Measurements from ENCODE around the gene LIPT2. TPM values are rescaled to one million over a fixed set of nuclear protein-coding genes. Genes with fewer than 3 reads are reported as not detected.
A peak's percentile ranks its signal among the peaks of the same experiment; 100 is the strongest.

The LIPT2 gene
- total and polyA plus RNA-seq, 2 donors, result 2.3 to 6.1 TPM

DNA sequence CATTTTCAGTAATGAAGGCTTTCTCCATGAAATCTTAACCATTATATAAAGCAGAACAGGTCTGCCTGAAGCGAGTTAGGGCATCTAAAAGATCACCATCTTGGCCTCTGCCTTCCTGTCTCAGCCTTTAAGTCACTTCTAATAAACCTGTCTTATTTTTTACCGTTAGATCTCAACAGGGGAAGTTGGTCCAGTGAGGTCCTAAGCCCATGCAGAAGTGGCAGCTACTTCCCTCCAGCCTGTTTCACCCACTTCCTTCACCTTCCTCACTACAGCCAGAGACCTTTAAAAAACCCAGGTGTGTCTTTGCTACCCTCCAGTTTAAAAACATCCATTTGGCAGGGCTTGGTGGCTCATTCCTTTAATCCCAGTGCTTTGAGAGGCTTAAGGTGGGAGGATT lies 14.1 kb upstream of the LIPT2 start:
- Histone ChIP-seq H3K27me3 (ENCODE audit: control insufficient read depth in 2 of 2, insufficient read depth in 1 of 2, low read length in 1 of 2) (no peaks in the 10 kb centered on the region), H3K9me3 (ENCODE audit: control insufficient read depth in 2 of 2, insufficient read depth in 1 of 2, low read length in 1 of 2) (peaks cover under 1 to 2% of the 10 kb centered on the region in 2 donors), H3K4me1 (ENCODE audit: control insufficient read depth in 2 of 2, insufficient read depth in 2 of 2, low read length in 2 of 2) (no peaks in the 10 kb centered on the region), H3K27ac (ENCODE audit: low read depth in 1 of 2, low read length in 1 of 2) (no peak overlapping the region), H3K4me3 (ENCODE audit: low read length in 2 of 2) (no peak overlapping the region), H3K36me3 (ENCODE audit: control insufficient read depth in 2 of 2, insufficient read depth in 2 of 2, low read length in 1 of 2) (no peaks in the 10 kb centered on the region)
- no peak for DNase-seq (ENCODE audit: low read depth in 6 of 9, low spot score in 9 of 9)
- WGBS, result 28% methylated on average over 2 of the region's 2 CpGs

DNA sequence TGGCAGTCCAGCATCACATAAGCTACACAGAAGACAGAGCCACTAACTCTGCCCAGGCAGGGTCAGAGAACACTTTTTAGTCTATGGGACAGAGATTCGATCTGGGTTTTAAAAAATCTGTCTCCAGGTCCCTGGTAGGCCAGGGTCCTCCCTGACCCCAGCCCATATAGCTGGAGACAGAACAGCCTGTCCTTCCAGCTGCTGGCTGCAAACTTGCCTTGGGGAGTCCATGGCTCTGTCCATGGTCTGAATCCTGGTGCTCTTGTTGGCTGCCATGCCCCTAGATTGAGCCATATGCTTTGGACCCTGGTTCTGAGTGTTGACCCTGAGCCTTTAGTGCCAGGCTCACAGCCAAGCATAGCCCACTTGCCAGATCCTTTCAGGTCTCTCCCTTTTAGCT lies 13.3 kb upstream of the LIPT2 start:
- Histone ChIP-seq H3K27ac (ENCODE audit: low read depth in 1 of 2, low read length in 1 of 2) (no peak overlapping the region), H3K36me3 (ENCODE audit: control insufficient read depth in 2 of 2, insufficient read depth in 2 of 2, low read length in 1 of 2) (no peaks in the 10 kb centered on the region), H3K9me3 (ENCODE audit: control insufficient read depth in 2 of 2, insufficient read depth in 1 of 2, low read length in 1 of 2) (peaks cover 3 to 5% of the 10 kb centered on the region in 2 donors), H3K27me3 (ENCODE audit: control insufficient read depth in 2 of 2, insufficient read depth in 1 of 2, low read length in 1 of 2) (no peaks in the 10 kb centered on the region), H3K4me1 (ENCODE audit: control insufficient read depth in 2 of 2, insufficient read depth in 2 of 2, low read length in 2 of 2) (no peaks in the 10 kb centered on the region), H3K4me3 (ENCODE audit: low read length in 2 of 2) (no peak overlapping the region)
- WGBS, result 84% methylated on average over 1 of the region's 1 CpG
- DNase-seq (ENCODE audit: low read depth in 6 of 9, low spot score in 9 of 9), result no peak

DNA sequence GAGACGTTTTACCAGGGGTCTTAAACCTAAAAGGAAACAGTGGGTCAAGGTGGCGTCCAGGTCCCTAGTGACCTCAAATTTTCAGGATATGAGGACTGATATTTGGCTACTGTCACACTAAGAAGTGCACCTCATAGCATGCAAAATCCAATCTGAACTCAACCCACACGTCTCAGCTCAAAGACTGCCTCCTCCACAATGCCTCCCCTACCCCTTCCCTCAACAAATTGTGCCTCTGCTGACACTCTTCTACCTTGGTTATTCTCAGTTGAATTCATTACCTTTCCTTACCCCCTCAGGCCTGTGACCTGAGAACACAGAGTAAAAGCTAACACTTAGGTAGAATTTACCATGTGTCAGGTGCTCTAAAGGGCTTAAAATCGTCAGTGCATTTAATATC lies 12.4 kb upstream of the LIPT2 start:
- Histone ChIP-seq H3K36me3 (ENCODE audit: control insufficient read depth in 2 of 2, insufficient read depth in 2 of 2, low read length in 1 of 2) (no peaks in the 10 kb centered on the region), H3K9me3 (ENCODE audit: control insufficient read depth in 2 of 2, insufficient read depth in 1 of 2, low read length in 1 of 2) (peaks cover 3 to 5% of the 10 kb centered on the region in 2 donors), H3K27me3 (ENCODE audit: control insufficient read depth in 2 of 2, insufficient read depth in 1 of 2, low read length in 1 of 2) (no peaks in the 10 kb centered on the region), H3K27ac (ENCODE audit: low read depth in 1 of 2, low read length in 1 of 2) (no peak overlapping the region), H3K4me1 (ENCODE audit: control insufficient read depth in 2 of 2, insufficient read depth in 2 of 2, low read length in 2 of 2) (no peaks in the 10 kb centered on the region), H3K4me3 (ENCODE audit: low read length in 2 of 2) (no peak overlapping the region)
- WGBS, result 98% methylated on average over 4 of the region's 4 CpGs
- no peak for DNase-seq (ENCODE audit: low read depth in 6 of 9, low spot score in 9 of 9)

DNA sequence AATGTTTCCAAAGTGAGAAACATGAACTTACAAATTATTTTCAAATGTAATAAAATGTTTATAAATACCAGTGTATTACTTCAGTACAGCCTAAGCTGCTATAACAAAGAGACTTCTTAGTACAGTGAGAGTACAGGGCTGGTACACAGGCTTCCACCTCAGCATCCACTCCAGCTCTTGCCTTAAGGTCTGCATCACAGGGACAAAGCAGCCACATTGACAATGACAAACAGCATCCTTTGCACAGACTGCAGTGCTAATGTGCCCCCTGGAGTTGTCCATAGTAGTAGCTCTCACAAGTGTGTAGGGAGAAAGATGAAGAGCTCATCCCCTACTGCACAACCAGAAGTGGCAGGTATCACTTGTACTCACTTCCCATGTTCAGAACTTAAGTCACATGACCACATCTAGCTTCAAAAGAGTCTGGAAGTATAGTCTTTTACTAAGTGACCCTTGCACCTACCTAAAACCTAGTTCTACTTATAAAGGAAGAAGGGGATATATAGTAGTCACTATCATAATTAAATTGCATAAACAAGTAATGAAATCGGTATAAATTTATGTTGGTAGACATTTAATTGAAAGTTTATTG lies 10.7 kb upstream of the LIPT2 start:
- Histone ChIP-seq H3K4me1 (ENCODE audit: control insufficient read depth in 2 of 2, insufficient read depth in 2 of 2, low read length in 2 of 2) (no peaks in the 10 kb centered on the region), H3K27me3 (ENCODE audit: control insufficient read depth in 2 of 2, insufficient read depth in 1 of 2, low read length in 1 of 2) (no peaks in the 10 kb centered on the region), H3K27ac (ENCODE audit: low read depth in 1 of 2, low read length in 1 of 2) (no peak overlapping the region), H3K9me3 (ENCODE audit: control insufficient read depth in 2 of 2, insufficient read depth in 1 of 2, low read length in 1 of 2) (peaks cover 3 to 5% of the 10 kb centered on the region in 2 donors), H3K4me3 (ENCODE audit: low read length in 2 of 2) (no peak overlapping the region), H3K36me3 (ENCODE audit: control insufficient read depth in 2 of 2, insufficient read depth in 2 of 2, low read length in 1 of 2) (no peaks in the 10 kb centered on the region)
- DNase-seq (ENCODE audit: low read depth in 6 of 9, low spot score in 9 of 9), result no peak
- WGBS, result 99% methylated on average over 1 of the region's 1 CpG

DNA sequence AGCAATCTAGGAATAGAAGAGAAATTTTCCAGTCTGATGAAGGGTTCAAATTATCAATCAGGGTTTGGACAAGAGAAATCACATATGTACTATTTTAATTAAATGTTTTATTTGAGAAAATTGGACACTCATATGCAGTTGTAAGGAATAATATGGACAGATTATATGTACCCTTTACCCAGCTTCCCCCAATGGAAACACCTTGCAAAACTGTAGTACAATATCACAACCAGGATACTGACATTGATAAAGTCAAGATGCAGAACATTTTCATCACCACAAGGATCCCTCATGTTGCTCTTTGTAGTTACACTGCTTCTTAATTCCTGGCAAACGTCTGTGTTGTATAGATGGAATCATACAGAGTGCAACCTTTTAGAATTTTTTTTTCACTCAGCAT lies 1.4 kb upstream of the LIPT2 start:
- H3K27me3 ChIP-seq (ENCODE audit: control insufficient read depth in 2 of 2, insufficient read depth in 1 of 2, low read length in 1 of 2), result no peaks in the 10 kb centered on the region
- 97% methylated on average over 1 of the region's 1 CpG for WGBS
- no peaks in the 10 kb centered on the region for H3K9me3 ChIP-seq (ENCODE audit: control insufficient read depth in 2 of 2, insufficient read depth in 1 of 2, low read length in 1 of 2)
- H3K27ac ChIP-seq (ENCODE audit: low read depth in 1 of 2, low read length in 1 of 2), result no peak overlapping the region
- peaks cover 0 to 15% of the 10 kb centered on the region in 2 donors for H3K4me1 ChIP-seq (ENCODE audit: control insufficient read depth in 2 of 2, insufficient read depth in 2 of 2, low read length in 2 of 2)
- DNase-seq (ENCODE audit: low read depth in 6 of 9, low spot score in 9 of 9), result no peak
- H3K4me3 ChIP-seq (ENCODE audit: low read length in 2 of 2), result no peak overlapping the region
- H3K36me3 ChIP-seq (ENCODE audit: control insufficient read depth in 2 of 2, insufficient read depth in 2 of 2, low read length in 1 of 2), result no peaks in the 10 kb centered on the region

DNA sequence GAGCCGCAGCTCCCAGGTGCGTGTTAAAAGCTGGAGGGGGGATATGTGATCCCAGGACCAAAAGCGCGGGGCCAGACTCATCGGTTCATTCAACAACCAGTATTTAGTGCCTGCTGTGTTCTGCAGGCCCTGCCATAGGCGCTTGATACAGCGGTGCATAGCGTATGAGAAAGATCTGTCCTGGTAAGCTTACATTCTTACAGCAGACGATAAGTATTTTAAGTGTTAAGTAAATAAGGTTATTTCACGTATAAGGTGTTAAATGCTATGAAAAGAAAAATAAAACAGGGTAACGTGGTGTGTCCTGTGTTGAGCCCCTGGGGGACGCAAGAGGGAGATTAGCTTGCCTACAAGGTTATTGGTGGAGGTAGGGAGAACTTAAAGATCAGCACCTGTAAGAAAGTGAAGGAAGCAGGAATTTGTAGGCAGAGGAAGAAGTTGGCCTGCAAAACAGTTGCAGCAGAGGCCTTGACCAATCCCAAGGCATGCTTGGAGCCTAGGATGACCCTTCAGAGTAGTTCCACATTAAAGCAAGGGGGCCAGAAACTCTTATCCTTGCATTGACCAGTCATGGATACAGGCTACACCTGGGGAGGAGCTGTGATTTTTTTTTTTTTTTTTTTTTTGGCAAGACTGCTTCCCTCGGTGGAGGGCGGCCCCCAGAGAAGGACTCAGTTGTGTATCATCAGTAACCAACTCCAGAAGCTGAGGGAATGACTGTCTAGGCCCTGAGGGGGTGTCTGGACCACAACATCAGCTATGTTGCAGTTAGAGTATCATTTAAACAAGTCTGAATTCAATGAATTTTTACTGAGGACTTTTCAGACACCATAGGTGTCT lies 487 bp upstream of the LIPT2 start:
- Histone ChIP-seq H3K27me3 (ENCODE audit: control insufficient read depth in 2 of 2, insufficient read depth in 1 of 2, low read length in 1 of 2) (no peaks in the 10 kb centered on the region), H3K9me3 (ENCODE audit: control insufficient read depth in 2 of 2, insufficient read depth in 1 of 2, low read length in 1 of 2) (no peaks in the 10 kb centered on the region), H3K4me3 (ENCODE audit: low read length in 2 of 2) (peak overlapping the region; percentile 44 to 82), H3K36me3 (ENCODE audit: control insufficient read depth in 2 of 2, insufficient read depth in 2 of 2, low read length in 1 of 2) (no peaks in the 10 kb centered on the region), H3K4me1 (ENCODE audit: control insufficient read depth in 2 of 2, insufficient read depth in 2 of 2, low read length in 2 of 2) (peaks cover 0 to 15% of the 10 kb centered on the region in 2 donors), H3K27ac (ENCODE audit: low read depth in 1 of 2, low read length in 1 of 2) (peak overlapping the region; percentile 90 to 99)
- 13% methylated on average over 14 of the region's 14 CpGs for WGBS
- DNase-seq (ENCODE audit: low read depth in 6 of 9, low spot score in 9 of 9), result peak in 1 of 9 donors; percentile 39

DNA sequence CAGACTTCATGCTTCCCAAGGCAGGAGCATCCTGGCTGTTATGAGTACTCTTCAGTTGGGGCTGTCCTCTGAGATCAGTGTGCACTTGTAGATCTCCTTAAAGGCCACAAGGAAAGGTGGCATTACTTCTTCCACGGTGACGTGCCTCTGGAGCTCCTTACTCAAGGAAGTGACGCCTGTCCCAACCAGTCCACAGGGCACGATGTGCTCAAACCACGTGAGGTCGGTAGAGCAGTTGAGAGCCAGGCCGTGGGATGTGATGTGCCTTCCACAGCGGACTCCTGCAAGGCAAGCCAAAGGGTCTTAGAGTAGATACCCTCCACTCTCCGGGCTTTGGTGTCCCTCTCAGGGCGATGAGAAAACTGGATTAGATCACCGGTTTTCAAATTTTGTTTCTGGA lies 1.4 kb downstream of the LIPT2 start:
- 97% methylated on average over 11 of the region's 11 CpGs for WGBS
- no peak overlapping the region for H3K27ac ChIP-seq (ENCODE audit: low read depth in 1 of 2, low read length in 1 of 2)

DNA sequence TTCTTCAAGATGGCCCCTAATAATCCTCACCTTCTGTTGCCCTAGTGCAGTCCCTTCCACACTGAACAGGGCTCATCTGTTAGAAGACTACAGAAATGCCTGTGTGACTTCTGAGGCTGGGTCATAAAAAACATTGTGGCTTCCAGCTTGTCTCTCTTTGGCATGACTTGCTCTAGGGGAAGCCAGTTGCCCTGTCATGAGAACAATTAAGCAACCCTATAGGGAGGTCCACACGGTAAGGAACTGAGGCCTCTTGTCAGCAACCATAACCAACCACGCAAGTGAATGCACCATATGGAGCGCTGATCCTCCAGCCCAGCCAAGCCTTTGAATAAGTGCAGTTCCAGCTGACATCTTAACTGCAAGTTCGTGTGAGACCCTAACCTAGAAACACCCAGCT lies 2.6 kb downstream of the LIPT2 start:
- Histone ChIP-seq H3K27ac (ENCODE audit: low read depth in 1 of 2, low read length in 1 of 2) (no peak overlapping the region), H3K4me3 (ENCODE audit: low read length in 2 of 2) (no peak overlapping the region), H3K27me3 (ENCODE audit: control insufficient read depth in 2 of 2, insufficient read depth in 1 of 2, low read length in 1 of 2) (no peaks in the 10 kb centered on the region), H3K4me1 (ENCODE audit: control insufficient read depth in 2 of 2, insufficient read depth in 2 of 2, low read length in 2 of 2) (peaks cover 0 to 15% of the 10 kb centered on the region in 2 donors), H3K9me3 (ENCODE audit: control insufficient read depth in 2 of 2, insufficient read depth in 1 of 2, low read length in 1 of 2) (no peaks in the 10 kb centered on the region), H3K36me3 (ENCODE audit: control insufficient read depth in 2 of 2, insufficient read depth in 2 of 2, low read length in 1 of 2) (no peaks in the 10 kb centered on the region)
- DNase-seq (ENCODE audit: low read depth in 6 of 9, low spot score in 9 of 9), result no peak
- WGBS, result 96% methylated on average over 4 of the region's 4 CpGs

More for the DNA sequence above, 1.4 kb downstream of the LIPT2 start:
- Histone ChIP-seq H3K4me3 (ENCODE audit: low read length in 2 of 2) (no peak overlapping the region), H3K27me3 (ENCODE audit: control insufficient read depth in 2 of 2, insufficient read depth in 1 of 2, low read length in 1 of 2) (no peaks in the 10 kb centered on the region), H3K36me3 (ENCODE audit: control insufficient read depth in 2 of 2, insufficient read depth in 2 of 2, low read length in 1 of 2) (no peaks in the 10 kb centered on the region), H3K9me3 (ENCODE audit: control insufficient read depth in 2 of 2, insufficient read depth in 1 of 2, low read length in 1 of 2) (no peaks in the 10 kb centered on the region), H3K4me1 (ENCODE audit: control insufficient read depth in 2 of 2, insufficient read depth in 2 of 2, low read length in 2 of 2) (peaks cover 0 to 15% of the 10 kb centered on the region in 2 donors)
- DNase-seq (ENCODE audit: low read depth in 6 of 9, low spot score in 9 of 9), result no peak

DNA sequence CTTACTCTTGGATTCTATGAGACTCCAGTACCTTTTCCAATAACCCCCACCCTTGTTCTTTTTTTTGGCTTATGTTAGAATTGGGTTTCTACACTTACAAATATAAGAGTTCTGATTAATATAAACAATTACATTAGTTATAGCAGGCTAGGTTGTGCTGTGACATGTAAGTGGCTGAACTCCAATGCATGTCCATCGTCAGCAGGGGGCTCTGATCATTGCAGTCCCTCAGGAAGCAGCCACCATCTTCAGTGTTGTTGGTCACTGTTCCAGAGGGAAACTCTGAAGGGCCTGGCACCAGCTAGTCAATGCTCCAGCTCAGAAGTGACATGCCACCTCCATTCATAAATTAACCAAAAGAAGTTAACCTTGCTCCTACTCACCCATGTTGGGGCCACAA lies 5.6 kb downstream of the LIPT2 start:
- Histone ChIP-seq H3K27ac (ENCODE audit: low read depth in 1 of 2, low read length in 1 of 2) (no peak overlapping the region), H3K27me3 (ENCODE audit: control insufficient read depth in 2 of 2, insufficient read depth in 1 of 2, low read length in 1 of 2) (no peaks in the 10 kb centered on the region), H3K36me3 (ENCODE audit: control insufficient read depth in 2 of 2, insufficient read depth in 2 of 2, low read length in 1 of 2) (no peaks in the 10 kb centered on the region), H3K4me1 (ENCODE audit: control insufficient read depth in 2 of 2, insufficient read depth in 2 of 2, low read length in 2 of 2) (peaks cover 0 to 8% of the 10 kb centered on the region in 2 donors), H3K9me3 (ENCODE audit: control insufficient read depth in 2 of 2, insufficient read depth in 1 of 2, low read length in 1 of 2) (no peaks in the 10 kb centered on the region), H3K4me3 (ENCODE audit: low read length in 2 of 2) (no peak overlapping the region)
- 95% methylated on average over 1 of the region's 1 CpG for WGBS
- no peak for DNase-seq (ENCODE audit: low read depth in 6 of 9, low spot score in 9 of 9)

Data from thymus (tissue), 11 donors.